KOPT-K1 (cell line): ENCODE results near the gene UAP1L1.

Experiments used
- H3K27ac ChIP-seq: fragments of 200-600 bp; sonication (generic); 2 replicates; pipeline ENCODE4 v1.5.1; 2016; ENCODE audit warnings: antibody characterized with exemption, mild to moderate bottlenecking, low read depth, low read length; ENCODE audit not compliant: poor library complexity, severe bottlenecking
- H3K36me3 ChIP-seq: fragments of 200-600 bp; sonication (generic); 2 replicates; pipeline ENCODE4 v1.5.1; 2017; ENCODE audit warnings: antibody characterized with exemption, mild to moderate bottlenecking, low read length, moderate library complexity; ENCODE audit not compliant: insufficient read depth
- H3K9me3 ChIP-seq: fragments of 200-600 bp; sonication (generic); 2 replicates; pipeline ENCODE4 v1.5.1; 2017; ENCODE audit warnings: antibody characterized with exemption, low read length, mild to moderate bottlenecking; ENCODE audit not compliant: insufficient read depth, poor library complexity, severe bottlenecking

Gene UAP1L1

GRCh38 chr9:137086531-137087408 lies 9.5 kb downstream of the UAP1L1 start, which contains the start of gene MAN1B1:
Gene MAN1B1 (plus strand): TSS chr9:137086985. CDS start chr9:137087000, 15 bp downstream.
- H3K27ac ChIP-seq = peak within 1 kb of the TSS; percentile 62
- no peaks in the 10 kb centered on the region for H3K36me3 ChIP-seq
- H3K9me3 ChIP-seq = no peaks in the 10 kb centered on the region

DNA sequence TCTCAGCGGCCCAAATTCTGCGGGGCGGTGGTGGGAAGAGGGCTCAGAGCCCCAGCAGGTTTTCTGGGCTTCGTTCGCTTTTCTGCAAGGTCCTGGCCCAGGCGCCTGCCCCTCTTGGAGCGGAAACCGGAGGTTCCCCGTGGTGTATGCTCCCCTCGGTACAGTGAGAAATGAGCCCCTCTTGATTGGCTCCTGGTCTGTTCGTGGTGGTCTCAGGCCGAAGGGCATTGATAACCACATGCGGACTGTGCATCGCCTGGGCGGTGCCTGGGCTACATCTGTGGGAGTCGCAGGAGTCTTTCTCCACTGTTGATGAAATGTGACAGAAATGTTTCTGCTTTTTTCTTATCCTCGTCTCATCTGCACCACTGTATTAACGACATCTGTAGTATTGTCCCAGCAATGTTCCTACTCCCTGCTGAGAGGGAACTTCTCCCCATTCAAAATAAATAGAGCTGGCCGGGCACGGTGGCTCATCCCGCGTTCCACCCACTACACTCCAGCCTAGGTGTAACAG lies 10.2 kb downstream of the UAP1L1 start:
- Histone ChIP-seq H3K9me3 (no peaks in the 10 kb centered on the region), H3K27ac (peak overlapping the region; percentile 62), H3K36me3 (no peaks in the 10 kb centered on the region)

GRCh38 chr9:137088121-137088520 lies 10.8 kb downstream of the UAP1L1 start:
- Histone ChIP-seq H3K36me3 (no peaks in the 10 kb centered on the region), H3K27ac (no peak overlapping the region), H3K9me3 (no peaks in the 10 kb centered on the region)

- Histone ChIP-seq H3K9me3 (no peaks in the 10 kb centered on the region), H3K27ac (no peak overlapping the region), H3K36me3 (no peaks in the 10 kb centered on the region)
Observed at GRCh38 chr9:137089232-137089947, 12.1 kb downstream of the UAP1L1 start.

DNA sequence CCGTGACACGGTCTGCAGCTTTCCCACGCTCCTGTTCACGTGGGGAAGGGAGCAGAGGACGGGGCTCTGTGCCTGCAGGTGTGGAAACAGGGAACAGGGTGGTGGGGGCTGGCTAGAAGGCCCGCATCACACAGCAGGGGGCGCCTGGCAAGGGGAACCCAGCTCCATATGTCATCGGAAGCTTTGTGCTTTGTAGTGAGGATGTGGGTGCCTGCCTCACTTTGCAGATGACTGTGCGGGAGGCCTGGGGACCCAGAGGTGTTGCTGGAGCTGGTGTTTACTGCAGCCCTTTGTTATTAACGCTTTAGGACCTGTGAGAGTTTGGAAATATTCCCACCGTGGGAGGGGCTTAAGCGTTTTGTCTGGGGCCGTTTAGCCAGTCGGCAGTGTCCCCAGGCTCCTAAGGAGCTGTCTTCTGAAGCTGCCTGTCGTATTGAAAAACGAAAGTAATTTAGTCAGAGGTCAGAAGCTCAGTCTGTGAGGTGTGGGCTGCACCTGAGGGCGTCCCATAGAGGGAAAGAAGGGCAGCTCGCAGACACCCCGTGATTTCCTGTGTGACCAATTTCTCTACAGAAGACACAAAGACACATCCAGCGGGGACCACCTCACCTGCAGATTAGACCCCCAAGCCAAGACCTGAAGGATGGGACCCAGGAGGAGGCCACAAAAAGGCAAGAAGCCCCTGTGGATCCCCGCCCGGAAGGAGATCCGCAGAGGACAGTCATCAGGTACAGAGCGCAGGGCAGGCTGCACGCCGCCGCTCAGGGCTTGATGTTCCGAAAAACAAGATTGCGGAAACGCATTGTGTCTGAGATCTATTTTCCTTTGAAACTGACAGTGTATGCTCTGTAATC lies 18.6 kb downstream of the UAP1L1 start:
- Histone ChIP-seq H3K9me3 (no peaks in the 10 kb centered on the region), H3K36me3 (peaks cover 41% of the 10 kb centered on the region; the same call in 1 of the 2 replicates), H3K27ac (peak overlapping the region; percentile 68)

GRCh38 chr9:137096785-137097546 lies 19.6 kb downstream of the UAP1L1 start:
- Histone ChIP-seq H3K36me3 (peaks cover 52% of the 10 kb centered on the region), H3K9me3 (peaks cover 6% of the 10 kb centered on the region), H3K27ac (peak overlapping the region; percentile 68)

- H3K27ac ChIP-seq = no peak overlapping the region
- H3K9me3 ChIP-seq = peaks cover 15% of the 10 kb centered on the region
- peaks cover 61% of the 10 kb centered on the region for H3K36me3 ChIP-seq
Observed at GRCh38 chr9:137097761-137098462, 20.6 kb downstream of the UAP1L1 start.

GRCh38 chr9:137099231-137099630 lies 21.9 kb downstream of the UAP1L1 start:
- peaks cover 21% of the 10 kb centered on the region for H3K9me3 ChIP-seq
- peaks cover 74% of the 10 kb centered on the region for H3K36me3 ChIP-seq
- H3K27ac ChIP-seq = no peak overlapping the region

DNA sequence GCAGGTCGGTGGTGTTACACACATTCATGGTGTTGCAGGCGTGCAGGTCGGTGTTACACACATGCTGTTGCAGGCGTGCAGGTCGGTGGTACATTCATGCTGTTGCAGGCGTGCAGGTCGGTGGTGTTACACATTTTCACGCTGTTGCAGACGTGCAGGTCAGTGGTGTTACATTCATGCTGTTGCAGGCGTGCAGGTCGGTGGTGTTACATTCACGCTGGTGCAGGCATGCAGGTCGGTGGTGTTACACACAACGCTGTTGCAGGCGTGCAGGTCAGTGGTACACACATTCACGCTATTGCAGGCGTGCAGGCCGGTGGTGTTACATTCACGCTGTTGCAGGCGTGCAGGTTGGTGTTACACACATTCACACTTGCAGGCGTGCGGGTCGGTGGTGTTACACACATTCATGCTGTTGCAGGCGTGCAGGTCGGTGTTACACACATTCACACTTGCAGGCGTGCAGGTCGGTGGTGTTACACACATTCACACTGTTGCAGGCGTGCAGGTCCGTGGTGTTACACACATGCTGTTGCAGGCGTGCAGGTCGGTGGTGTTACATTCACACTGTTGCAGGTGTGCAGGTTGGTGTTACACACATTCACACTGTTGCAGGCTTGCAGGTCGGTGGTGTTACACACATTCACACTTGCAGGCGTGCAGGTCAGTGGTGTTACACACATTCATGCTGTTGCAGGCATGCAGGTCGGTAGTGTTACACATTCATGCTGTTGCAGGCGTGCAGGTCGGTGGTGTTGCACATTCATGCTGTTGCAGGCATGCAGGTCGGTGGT lies 26.1 kb downstream of the UAP1L1 start:
- Histone ChIP-seq H3K36me3 (peaks cover 86% of the 10 kb centered on the region), H3K9me3 (peaks cover 21% of the 10 kb centered on the region)

DNA sequence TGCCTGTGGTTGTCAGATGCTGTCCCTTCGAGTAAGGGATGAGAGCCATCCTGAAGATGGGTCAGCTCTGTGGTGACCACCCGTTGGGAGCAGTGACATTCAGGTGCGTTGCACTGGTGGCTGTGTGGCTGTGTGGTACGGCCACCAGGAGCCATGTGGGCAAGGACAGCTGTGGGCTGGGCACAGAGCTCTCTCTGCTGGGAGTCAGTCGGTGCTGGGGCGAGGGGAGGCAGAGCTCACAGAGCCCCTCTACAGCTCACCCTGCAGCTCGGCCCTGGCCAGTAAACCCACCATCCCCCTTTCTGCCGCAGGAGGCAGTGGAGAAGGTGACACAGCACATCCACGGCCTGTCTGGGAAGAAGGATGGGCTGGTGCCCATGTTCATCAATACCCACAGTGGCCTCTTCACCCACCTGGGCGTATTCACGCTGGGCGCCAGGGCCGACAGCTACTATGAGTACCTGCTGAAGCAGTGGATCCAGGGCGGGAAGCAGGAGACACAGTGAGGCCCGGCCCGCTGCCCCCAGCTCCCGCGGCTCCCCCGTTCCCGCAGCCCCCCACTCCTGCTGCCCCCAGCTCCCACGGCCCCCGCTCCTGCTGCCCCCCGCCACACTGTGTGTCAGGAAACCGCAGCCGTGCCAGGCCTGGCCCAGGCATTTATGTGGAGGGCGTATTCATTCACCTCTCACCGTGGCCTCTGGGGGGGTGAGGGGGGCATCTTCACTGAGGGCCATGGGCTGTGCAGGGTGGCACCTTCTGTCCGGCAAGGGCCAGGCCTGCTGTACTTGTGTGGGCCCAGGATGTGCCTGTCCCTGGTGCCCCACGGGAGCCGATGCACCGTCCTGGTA lies 28.7 kb downstream of the UAP1L1 start:
- Histone ChIP-seq H3K27ac (no peak overlapping the region), H3K36me3 (peaks cover 91% of the 10 kb centered on the region), H3K9me3 (peaks cover 21% of the 10 kb centered on the region)

More for the DNA sequence above, 26.1 kb downstream of the UAP1L1 start:
- no peak overlapping the region for H3K27ac ChIP-seq

- H3K27ac ChIP-seq = no peak overlapping the region
- H3K9me3 ChIP-seq = peaks cover 17% of the 10 kb centered on the region
- peaks cover 89% of the 10 kb centered on the region for H3K36me3 ChIP-seq
Observed at GRCh38 chr9:137106662-137107250, 29.4 kb downstream of the UAP1L1 start.

- Histone ChIP-seq H3K27ac (no peak overlapping the region), H3K36me3 (peaks cover 89% of the 10 kb centered on the region), H3K9me3 (peaks cover 10% of the 10 kb centered on the region)
Observed at GRCh38 chr9:137107312-137107921, 30.1 kb downstream of the UAP1L1 start.
